Measurements from ENCODE around the gene FOXD1.
A peak's percentile ranks its signal among the peaks of the same experiment; 100 is the strongest.

FOXD1 gene

GRCh38 chr5:73441378-73441777 is 7.2 kb downstream of the FOXD1 start:
- no peak for DNase-seq (ENCODE audit: low spot score)

- DNase-seq (ENCODE audit: low spot score) = no peak
These were observed 8.3 kb downstream of the FOXD1 start for GRCh38 chr5:73440262-73440661.

- DNase-seq (ENCODE audit: low spot score) = no peak
These were observed 9.7 kb downstream of the FOXD1 start for GRCh38 chr5:73438645-73439470.

- DNase-seq (ENCODE audit: low spot score) = no peak
These were observed 10.6 kb downstream of the FOXD1 start for GRCh38 chr5:73437777-73438644.

- no peak for DNase-seq (ENCODE audit: low spot score)
These were observed 11.3 kb downstream of the FOXD1 start for GRCh38 chr5:73437101-73437776.

- no peak for DNase-seq (ENCODE audit: low spot score)
These were observed 12.0 kb downstream of the FOXD1 start for GRCh38 chr5:73436535-73437100.

- DNase-seq (ENCODE audit: low spot score) = no peak
These were observed 12.6 kb downstream of the FOXD1 start for GRCh38 chr5:73435759-73436534.

GRCh38 chr5:73434907-73435306 is 13.7 kb downstream of the FOXD1 start:
- no peak for DNase-seq (ENCODE audit: low spot score)

- no peak for DNase-seq (ENCODE audit: low spot score)
These were observed 14.1 kb downstream of the FOXD1 start for GRCh38 chr5:73434461-73434860.

GRCh38 chr5:73433982-73434342 is 14.6 kb downstream of the FOXD1 start:
- no peak for DNase-seq (ENCODE audit: low spot score)

GRCh38 chr5:73433272-73433981 is 15.2 kb downstream of the FOXD1 start:
- no peak for DNase-seq (ENCODE audit: low spot score)

GRCh38 chr5:73431204-73431851 is 17.2 kb downstream of the FOXD1 start:
- no peak for DNase-seq (ENCODE audit: low spot score)

GRCh38 chr5:73426034-73426433 is 22.5 kb downstream of the FOXD1 start:
- DNase-seq (ENCODE audit: low spot score) = no peak

- no peak for DNase-seq (ENCODE audit: low spot score)
These were observed 24.0 kb downstream of the FOXD1 start for GRCh38 chr5:73424556-73424977.

- peak; percentile 6 for DNase-seq (ENCODE audit: low spot score)
These were observed 26.4 kb downstream of the FOXD1 start for GRCh38 chr5:73422164-73422563.

GRCh38 chr5:73420666-73421065 is 27.9 kb downstream of the FOXD1 start:
- DNase-seq (ENCODE audit: low spot score) = no peak

- no peak for DNase-seq (ENCODE audit: low spot score)
These were observed 28.8 kb downstream of the FOXD1 start for GRCh38 chr5:73419465-73420390.

- DNase-seq (ENCODE audit: low spot score) = no peak
These were observed 29.5 kb downstream of the FOXD1 start for GRCh38 chr5:73419117-73419464.

- no peak for DNase-seq (ENCODE audit: low spot score)
These were observed 30.3 kb downstream of the FOXD1 start for GRCh38 chr5:73418244-73418691.

All from NAMALWA (cell line).